Measurements from ENCODE around the gene PLPPR3.

DNA sequence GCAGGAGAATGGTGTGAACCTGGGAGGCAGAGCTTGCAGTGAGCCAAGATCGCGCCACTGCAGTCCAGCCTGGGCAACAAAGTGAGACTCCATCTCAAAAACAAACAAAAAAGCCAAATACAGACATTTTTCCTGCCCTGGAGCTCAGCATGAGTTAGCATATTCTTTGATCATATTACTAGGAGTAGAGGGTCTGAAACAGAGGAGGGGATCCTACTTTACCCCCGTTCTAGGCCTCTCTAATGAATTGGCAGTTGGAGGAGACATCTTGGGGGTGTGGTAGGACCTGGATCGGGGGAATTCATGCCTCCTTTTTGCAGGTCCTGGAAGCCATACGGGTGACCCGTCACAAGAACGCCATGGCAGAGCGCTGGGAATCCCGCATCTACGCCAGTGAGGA lies 58.6 kb downstream of the PLPPR3 start:
- no peak for TF ChIP-seq CTCF (IDR thresholded peaks at IDR 0.05 in 4 of 5, conservative IDR thresholded peaks at IDR 0.05 in 1 of 5)
- no peak for TF ChIP-seq POLR2A (IDR thresholded peaks at IDR 0.05)

Measured in gastrocnemius medialis (tissue), 4 donors.